GM18867 (cell line): ENCODE results near the gene RNF169.

Experiments
- ATAC-seq: cut with Tn5 transposase; IDR thresholded peaks from one replicate; pipeline ENCODE4 v1.9.1; 2021; ENCODE audit warnings: mild to moderate bottlenecking, moderate library complexity; ENCODE audit not compliant: unreplicated experiment

The RNF169 gene, protein sequence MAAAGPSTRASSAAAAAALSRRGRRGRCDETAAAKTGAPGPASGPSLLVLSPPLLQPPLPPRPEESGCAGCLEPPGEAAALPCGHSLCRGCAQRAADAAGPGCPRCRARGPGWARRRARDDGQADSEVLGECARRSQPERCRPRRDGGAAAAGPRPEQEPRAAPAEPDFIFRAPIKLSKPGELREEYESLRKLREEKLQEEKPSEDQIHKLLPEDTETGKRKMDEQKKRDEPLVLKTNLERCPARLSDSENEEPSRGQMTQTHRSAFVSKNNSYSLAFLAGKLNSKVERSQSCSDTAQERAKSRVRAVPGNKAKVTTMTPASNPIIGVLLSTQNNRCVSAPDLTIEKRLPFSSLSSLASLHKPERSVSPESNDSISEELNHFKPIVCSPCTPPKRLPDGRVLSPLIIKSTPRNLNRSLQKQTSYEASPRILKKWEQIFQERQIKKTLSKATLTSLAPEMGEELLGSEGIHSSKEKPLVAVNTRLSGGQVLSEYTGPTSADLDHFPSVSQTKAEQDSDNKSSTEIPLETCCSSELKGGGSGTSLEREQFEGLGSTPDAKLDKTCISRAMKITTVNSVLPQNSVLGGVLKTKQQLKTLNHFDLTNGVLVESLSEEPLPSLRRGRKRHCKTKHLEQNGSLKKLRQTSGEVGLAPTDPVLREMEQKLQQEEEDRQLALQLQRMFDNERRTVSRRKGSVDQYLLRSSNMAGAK

DNA sequence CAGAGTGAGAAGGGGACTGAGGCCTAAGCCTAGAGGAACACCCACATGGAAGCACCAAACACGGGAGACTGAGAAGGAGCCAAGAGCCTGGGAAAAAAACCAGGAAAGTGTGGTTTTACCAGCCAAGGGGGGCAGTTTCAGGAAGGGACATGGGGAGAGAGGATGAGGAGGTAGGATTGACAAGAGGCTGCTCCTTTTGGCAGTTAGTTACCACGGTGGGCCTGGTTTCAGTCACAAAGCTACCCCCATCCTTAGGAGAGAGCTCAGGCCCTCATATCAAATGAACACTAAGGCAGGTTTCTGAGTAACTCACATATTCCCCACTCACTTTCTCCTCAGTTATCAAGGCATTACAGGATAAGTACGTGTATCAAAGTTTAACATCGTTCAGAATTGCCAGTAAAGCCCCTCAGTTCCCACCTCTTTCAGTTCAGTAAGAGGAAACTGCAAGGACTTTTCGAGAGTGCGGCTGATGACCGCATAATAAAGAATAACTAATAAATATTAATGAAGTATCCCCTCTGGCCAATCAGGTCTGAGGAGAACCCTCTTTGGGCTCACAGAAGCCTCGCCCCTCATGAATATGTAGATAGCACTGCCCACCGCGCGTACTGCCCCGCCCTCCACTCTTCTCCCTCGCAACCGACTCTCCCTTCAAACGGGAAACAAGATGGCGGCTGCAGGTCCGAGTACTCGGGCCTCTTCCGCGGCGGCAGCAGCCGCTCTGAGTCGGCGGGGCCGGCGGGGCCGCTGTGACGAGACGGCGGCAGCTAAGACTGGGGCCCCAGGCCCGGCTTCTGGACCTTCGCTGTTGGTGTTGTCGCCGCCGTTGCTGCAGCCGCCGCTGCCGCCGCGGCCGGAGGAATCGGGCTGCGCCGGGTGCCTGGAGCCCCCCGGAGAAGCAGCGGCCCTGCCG, at the start of gene RNF169:
TSS of gene RNF169 (plus strand) at position 639 of the 916 bp plus-strand sequence. CDS start at position 671, 32 bp downstream.
- peak; percentile 97 for ATAC-seq

DNA sequence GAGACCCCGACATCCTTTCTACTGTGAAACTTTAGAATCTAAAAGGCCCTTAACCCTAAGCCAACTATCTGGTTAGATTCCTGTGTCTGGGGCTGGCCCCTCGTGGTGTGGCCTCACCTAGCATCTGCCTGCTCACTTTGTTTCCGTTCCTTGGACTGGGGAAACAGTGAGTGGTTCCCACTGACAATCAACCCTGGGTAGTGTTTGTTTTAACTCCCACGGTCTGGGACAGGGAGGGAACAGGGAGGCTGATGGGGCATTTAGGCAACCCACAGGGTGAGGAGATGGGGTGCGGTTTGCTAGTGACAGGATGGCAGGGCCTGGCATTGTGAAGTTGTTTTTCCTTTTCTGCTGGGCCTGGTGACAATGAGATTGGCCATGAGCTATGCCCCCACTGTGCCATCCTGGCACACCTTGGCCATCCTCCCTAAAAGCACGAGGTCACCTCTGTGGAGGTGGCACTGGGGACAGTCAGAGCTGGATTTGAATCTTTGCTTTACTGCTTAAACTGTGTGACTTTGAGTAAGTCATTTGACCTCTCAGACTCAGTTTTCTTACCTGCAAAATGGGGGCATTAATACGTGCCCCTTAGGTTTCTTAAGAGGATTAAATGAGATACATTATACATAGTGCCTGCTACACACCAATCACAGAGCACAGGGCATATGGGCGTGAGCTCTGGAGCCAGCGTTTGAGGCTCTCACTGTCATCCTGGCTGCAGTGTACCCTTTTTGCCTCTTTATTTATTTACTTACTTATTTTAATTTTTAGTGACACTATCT, 48.8 kb upstream of the RNF169 start:
- ATAC-seq: no peak

DNA sequence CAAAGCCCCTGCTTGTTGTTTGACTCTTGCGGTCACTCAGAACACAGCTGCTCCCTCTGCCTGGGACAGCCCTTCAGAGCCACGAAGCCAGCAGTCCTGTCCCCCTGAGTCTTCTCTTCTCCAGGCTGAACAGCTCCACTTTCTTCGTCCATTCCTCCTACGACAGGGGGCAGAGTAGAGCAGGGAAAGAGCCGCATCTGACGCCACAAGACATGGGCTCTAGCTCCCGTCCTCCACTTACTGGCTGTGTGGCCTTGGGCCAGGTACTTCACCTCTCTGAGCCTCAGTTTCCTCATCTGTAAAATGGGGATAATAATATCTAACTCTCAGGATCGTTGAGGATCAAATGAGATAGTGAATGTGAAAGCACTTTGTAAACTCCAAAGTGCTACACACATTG, 47.3 kb upstream of the RNF169 start:
- ATAC-seq: no peak

DNA sequence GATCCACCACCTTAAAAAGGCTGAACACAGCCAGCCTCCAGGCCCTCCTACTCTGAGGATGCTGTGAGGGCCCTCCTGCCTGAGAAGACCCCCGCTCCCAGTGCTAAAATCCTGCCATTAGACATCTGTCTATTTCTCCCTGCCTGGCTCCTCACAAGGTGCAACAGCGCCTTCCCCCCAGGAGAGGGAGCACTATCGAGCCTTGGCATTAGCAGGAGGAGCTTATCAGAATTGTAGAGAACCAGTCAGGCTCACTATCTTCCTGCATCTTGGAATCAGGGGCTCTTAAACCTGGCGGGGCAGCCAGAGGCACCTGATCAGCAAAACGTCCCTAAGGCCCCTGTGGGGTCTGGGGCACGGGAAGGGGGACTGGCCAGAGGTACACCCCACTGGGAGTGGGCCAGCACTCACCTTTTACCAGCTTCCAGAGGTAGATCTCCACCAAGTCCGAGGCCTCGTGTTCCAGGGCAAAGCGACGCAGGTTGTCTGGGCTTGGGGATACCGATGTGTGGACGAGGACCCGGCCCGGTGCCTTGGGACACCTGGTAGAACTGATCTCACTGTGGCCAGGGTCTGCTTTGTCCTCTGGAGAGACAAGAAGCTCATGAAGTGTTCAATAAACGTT, 46.2 kb upstream of the RNF169 start:
- ATAC-seq: no peak

DNA sequence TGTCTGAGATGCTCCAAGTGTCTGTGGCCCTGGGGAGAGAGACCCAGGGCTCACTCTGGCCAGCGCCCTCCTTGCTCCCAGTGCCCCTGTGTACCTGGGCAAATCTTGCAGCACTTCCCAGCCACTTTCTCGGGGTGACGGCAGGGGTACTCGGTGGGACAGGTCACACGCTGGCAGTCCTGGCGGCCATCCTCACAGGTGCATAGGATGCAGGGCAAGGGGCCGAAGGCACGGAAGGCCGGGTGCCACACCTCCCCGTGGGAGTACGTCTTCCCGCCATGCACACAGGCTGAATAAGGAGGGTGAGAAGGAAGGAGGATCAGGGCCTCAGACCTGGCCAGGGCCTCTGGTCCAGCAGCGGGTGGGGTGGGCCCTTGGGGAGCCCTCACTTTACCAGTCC, 45.4 kb upstream of the RNF169 start:
- ATAC-seq: no peak

DNA sequence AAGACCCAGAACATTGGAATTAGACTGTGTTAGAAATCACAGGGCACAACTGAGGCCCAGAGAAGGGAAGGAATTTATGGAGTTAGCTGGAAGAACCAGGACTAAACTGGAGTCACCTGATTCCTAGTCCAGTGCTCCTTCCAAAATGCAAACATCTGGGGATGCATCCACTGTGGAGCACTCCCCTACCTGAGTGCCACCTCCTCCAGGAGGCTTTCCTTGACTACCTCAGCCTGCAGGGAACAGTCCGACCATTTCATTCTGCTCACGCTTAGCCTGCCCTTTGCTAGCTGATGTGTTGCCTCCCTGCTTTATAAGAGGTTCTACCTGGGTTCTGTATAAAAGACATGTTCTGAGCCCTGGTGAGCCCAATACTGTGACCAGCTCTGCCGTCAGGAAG, 41.5 kb upstream of the RNF169 start:
- ATAC-seq: no peak

DNA sequence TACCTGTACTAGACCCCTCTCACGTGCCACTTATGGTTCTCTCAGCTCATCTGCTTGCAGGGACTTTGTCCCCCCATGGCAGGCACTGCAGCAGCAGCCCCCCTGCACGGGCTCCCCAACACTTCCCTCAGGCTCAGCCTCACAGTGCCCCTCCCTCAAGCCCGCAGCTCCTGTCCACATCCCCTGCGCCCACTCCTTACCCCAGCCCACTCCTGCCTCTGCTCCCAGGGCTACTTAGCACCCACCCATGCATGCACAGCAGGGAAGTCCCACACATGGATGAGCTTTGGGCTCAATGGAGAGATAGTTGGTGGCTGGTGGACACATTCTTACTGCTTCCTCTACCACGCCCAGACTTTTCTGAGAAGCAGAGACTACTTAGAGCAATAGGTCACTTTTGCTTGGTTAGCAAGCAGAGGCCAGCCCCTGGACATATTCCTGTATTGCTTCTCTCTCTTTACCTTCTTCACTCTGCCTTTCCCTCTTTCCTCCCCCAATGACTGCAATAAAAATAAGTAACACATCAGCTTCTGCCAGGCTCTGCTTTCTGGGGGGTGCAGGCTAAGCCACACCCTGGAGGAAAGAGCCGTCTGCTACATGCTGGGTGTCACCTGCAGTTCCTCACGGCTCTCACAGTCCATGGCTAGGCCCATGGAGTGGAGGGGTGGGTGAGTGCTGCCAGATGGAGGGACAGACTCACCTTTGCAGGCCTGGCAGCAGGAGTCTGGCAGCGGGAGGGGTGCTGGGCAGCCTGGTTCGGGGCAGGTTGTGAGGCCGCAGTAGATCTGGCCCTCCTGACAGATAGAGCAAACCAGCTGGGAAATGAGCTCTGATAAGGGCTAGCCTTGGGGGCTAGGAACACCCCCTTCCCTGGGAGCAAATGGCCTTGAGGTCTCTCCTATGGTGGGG, 40.8 kb upstream of the RNF169 start:
- no peak for ATAC-seq

DNA sequence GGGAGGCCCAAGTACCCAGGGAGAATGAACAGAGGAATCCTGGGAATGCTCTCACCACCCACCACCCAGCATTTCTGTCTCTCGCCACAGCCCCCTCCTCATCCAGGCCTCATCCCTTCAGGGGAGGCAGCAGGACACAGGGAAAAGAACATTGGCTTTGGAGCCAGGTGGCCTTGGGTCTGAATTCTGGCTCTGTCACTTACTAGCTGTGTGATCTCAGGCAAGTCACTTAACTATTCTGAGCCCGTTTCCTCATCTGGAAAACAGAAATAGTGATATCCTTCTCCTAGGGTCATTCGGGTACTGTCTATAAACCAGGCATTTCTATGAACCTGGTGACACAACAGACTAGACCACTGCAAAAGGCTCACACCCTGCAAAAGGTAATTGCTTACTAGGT, 39.5 kb upstream of the RNF169 start:
- ATAC-seq: no peak

DNA sequence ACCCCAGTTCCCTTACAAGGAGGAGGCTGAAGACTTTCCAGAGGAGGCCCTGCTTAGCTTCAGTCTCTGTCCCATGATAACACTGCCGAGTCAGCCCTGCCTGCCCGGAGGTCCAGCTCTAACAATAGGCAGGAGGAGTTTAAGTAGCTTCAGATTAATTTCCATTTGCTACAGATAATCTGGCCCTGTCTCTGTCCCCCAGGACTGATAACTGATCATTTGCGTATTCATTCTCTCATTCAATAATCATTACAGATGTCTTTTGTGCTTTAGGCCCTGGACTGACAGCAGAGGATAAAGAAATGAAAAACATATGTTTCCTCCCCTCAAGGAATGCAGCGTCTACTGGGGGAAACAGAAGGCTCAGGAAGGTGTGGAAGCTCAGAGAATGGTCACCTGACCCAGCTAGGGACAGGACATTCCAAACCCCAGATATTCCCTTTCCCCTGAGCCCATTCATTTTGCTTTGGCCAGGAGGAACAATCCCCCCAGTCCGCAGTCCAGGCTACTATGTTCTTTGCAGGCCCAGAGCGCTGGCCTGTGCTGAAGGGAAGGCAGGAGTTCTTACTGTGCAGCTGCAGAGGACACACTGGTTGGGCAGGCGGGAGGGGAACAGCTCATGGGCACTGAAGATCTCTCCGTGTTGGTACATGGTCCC, 38.2 kb upstream of the RNF169 start:
- ATAC-seq: no peak

DNA sequence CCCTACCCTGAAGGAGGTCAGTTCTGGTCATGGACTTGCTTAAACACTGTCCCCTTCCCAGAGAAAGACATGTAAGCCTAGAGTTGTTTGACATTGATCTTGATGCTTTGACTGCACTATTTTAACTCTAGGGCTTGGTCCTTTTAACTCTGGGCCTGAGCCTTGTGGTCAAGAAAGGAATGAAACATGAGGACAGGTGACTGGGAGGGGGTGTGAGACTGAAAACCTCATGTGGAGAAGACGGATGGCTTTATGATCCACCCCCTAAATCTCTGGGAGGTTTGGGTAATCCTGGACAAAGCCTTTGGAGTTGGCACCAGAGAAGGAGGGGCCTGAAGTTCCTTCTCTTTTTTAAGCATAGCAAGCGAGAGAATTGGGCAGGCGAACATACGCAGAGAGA, 35.0 kb upstream of the RNF169 start:
- ATAC-seq: no peak

DNA sequence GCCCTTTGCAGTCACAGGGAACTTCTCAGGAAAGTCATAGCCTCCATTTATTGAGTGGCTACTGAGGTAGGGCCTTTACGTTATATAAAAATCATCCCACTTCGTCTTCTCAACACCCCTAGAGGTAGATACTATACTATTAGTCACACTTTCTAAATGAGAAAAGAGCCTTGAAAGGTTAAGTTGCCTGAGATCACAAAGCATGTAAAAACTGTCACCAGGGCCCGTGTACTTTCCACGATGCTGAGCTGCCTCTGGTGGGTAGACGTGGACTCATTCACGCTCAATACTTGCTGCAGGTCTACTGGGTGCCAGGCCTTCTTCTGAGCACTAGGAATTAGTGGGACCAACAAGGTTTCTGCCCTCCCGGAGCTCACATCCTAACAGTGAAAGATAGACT, 33.7 kb upstream of the RNF169 start:
- ATAC-seq: no peak

DNA sequence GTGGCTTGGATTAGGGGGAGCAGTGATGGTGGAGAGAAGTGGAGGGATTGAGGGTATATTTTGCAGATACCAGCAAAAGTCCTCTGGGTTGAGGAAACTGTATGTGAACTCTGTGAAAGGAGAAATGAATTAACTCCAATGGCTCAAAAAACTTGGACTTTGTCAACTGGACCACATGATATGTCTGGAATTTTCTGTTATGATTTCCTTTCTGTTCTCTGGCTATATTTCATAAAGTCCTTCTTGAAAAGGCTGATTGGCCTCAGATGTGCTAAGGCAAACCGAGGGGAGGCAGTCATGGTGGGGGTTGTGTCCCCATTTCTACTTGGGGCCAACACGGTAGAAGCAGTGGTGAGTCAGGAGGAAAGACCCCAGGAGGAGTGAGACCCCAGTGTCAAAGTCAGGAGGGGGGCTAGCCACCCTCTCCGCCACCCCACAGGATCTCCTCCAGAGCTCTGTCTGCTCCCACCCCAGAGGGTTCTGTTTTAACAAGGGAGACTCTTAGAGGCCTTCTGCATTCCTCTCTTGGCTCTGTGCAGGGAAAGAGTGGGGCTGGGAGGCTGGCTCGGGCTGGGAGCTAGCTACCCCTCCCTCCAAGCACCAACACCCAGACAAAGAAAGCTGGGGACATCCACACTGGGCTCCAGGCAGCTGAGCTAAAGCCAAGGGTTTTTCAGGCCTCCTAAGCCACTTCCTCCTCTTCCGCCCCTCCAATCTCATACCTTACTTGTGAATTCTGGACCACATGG, 31.3 kb upstream of the RNF169 start:
- no peak for ATAC-seq

DNA sequence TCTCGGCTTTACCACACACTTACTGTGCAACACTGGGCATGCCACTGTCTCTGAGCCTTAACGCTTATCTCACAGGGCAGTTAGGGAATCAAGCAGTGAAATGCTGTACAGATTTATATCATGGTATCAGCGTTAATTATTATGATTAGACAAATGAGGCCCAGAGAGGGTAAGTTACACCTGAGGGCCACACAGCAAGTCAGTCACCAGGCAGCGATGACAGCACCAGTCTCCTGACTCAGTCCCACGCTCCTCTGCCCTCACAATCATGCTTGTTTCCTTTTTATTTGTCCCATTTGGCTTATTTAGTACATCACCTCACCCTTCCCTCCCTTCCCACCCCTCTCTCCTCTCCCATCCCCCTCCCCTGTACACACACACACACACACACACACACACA, 29.6 kb upstream of the RNF169 start:
- no peak for ATAC-seq

DNA sequence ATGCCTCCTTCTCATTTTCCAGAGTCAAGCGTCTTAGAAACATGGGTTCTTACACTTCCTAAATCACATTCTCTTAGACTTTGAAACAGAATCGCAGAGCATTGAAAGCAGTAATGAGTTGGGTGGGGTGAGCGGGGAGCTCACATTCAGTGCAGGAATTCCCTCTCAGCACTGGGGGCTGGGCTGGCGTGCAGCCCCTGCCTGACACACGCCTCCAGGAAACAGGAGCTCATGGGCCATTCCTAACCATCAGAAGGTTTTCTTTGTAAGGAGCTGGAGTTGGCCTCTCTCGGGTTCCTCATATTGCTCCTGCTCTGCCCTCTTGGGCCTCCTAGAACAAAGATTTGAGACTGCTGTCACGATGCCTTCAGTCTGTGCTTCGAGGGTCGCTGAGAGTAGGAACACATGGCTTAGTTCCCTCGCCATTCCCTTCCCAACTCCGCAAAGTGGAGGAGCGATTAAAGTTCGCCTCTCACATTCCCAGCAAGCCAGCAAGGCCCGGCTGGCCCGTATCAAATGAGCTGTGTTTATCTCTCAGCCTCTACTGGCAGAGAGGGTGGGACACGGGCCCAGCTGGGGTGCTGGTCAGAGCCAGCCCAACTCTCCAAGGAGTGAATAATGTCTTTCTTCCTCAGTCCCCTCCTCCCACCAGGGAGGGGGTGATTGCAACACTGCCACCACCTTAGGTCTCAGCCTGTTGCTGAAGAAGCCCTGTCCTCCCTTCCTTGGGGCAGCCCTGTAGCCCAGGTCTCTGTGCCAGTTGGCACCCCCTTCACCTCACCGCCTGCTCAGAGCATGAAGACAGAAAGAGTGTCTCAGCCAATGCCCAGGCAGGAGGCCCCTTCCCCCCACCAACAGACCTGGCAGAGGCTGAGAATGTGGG, 27.8 kb upstream of the RNF169 start:
- no peak for ATAC-seq

DNA sequence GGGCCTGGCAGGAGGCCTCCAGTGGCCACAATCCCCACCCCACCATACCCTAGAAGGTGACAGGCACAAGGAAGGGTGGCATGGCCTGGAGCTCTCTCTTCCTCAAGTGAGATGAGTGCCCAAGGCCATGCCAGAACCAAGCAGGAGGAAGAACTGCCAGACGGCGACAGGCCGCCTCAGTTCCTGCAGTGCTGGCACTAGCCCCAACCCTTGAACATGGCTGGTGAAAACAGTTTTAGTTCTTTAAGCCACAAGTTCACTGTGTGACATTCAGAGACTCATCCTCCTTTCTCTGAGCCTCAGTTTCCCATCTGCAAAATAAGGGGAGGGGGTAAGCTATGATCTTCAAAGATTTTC, 27.2 kb upstream of the RNF169 start:
- ATAC-seq: no peak

DNA sequence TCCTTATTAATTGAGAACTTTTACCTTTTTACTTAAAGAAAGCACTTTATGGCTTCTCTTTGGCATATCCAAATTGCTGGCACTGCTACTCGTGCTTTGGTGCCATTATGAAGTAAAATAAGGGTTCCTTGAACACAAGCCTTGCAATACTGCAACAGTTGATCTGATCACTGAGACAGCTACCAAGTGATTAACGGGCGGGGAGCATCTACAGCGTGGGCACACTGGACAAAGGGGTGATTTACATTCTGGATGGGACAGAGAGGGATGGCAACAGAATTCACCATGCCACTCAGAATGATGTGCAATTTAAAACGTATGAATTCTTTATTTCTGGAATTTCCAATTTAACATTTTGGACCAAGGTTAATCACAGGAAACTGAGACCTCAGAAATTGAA, 25.1 kb upstream of the RNF169 start:
- no peak for ATAC-seq

DNA sequence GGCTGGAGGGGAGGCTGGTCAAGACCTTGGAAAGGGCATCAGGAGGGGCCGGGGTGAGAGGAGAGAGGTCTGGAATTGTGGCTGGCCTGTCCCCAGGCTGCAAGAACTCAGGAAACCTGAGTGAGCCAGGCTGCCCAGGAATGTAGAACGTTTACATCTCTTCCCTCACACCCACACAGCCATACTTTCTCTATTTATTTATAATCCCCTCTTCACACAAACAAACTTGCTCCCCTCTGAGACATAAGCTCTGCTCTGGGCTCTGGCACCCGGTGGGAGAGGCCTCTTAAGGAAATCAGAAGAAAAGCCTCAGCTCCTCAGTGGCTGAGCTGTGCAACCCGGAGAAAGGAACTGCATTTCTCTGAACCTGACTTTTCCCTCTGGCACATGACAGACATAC, 22.9 kb upstream of the RNF169 start:
- no peak for ATAC-seq
